ENCODE data around the gene NPEPL1.

Gene NPEPL1

DNA sequence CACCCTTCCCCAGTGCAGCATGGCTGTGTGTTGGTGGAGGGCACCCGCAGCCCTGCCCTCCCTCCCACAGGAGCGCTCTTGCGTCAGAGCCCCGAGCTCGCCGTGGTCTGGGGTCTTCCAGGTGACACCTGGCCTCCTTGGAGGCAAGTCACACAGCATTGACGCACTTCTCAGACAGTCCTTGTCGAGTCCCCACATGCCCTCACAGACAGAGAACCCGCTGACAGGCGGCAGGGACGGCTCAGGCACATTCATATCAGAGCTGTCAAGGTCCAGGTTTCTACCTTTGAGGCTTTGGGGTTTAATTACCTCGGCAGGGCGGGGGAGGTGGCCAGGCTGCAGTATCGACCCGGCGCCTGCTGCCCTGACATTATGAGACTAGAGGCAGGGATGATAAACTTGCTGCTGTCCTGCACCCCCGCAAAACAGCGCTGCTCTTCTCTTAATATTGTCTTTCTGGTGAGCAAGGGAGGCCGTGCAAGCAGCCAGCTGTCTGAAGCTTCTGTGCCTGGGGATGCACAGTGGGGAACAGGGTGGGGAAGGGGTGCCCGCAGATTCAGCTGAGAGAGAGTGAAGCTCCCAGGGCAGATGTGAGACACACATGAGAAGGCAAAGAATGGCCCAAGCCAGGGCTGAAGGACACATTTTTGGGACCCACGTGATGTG is 4.7 kb downstream of the NPEPL1 start:
- no peak for DNase-seq
- in situ Hi-C loops (cut with MboI; ENCODE audit: low pct_unique_long_range_greater_than_20kb, low sequenced_read_pairs), result no loop called here

GRCh38 chr20:58697867-58698703 is 5.5 kb downstream of the NPEPL1 start:
- DNase-seq, result no peak
- in situ Hi-C loops (cut with MboI; ENCODE audit: low pct_unique_long_range_greater_than_20kb, low sequenced_read_pairs), result no loop called here

- in situ Hi-C loops (cut with MboI; ENCODE audit: low pct_unique_long_range_greater_than_20kb, low sequenced_read_pairs), result no loop called here
- DNase-seq, result no peak
Observed at GRCh38 chr20:58698741-58699622, 6.4 kb downstream of the NPEPL1 start.

GRCh38 chr20:58699623-58700107 is 7.1 kb downstream of the NPEPL1 start:
- no peak for DNase-seq
- in situ Hi-C loops (cut with MboI; ENCODE audit: low pct_unique_long_range_greater_than_20kb, low sequenced_read_pairs), result no loop called here

GRCh38 chr20:58700121-58700821 is 7.7 kb downstream of the NPEPL1 start:
- in situ Hi-C loops (cut with MboI; ENCODE audit: low pct_unique_long_range_greater_than_20kb, low sequenced_read_pairs), result no loop called here
- DNase-seq, result no peak

- in situ Hi-C loops (cut with MboI; ENCODE audit: low pct_unique_long_range_greater_than_20kb, low sequenced_read_pairs), result no loop called here
- no peak for DNase-seq
Observed at GRCh38 chr20:58700823-58701222, 8.2 kb downstream of the NPEPL1 start.

DNA sequence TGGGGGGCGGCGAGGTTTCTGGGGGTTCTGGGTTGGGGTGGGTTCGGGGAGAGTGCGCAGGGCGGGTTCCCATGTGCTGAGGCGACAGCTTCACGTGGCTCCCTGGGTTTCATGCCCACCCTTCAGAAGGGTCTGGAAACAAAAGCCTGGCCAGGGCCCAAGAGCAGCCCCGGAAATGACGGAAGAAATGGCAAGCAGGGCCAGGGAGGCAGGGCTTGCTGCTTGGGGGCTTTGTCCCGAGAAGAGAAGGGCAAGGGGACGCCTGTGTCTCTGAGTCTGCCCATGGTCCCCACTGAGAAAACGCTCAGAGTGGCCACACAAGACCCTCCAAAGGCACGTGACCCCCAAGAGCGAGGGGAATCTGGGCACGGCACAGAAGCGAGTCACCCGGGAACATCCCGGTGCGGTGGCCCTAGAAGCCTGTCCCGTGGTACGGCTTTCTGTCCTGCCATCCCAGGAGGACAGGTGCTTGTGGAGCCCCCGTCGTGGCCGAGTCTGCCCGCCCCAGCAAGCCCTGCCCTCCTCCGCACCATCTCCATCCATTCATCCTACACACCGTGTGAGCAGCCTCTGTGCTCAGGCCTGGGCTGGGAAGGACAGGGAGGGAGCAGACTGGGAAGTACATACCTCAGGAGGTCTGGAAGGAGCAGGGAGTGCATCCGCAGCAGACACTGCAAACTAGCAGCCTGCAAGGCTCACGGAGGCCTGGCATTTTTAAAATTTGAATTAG is 9.0 kb downstream of the NPEPL1 start:
- in situ Hi-C loops (cut with MboI; ENCODE audit: low pct_unique_long_range_greater_than_20kb, low sequenced_read_pairs), result no loop called here
- no peak for DNase-seq

GRCh38 chr20:58702161-58702510 is 9.5 kb downstream of the NPEPL1 start:
- in situ Hi-C loops (cut with MboI; ENCODE audit: low pct_unique_long_range_greater_than_20kb, low sequenced_read_pairs), result no loop called here
- DNase-seq, result no peak

DNA sequence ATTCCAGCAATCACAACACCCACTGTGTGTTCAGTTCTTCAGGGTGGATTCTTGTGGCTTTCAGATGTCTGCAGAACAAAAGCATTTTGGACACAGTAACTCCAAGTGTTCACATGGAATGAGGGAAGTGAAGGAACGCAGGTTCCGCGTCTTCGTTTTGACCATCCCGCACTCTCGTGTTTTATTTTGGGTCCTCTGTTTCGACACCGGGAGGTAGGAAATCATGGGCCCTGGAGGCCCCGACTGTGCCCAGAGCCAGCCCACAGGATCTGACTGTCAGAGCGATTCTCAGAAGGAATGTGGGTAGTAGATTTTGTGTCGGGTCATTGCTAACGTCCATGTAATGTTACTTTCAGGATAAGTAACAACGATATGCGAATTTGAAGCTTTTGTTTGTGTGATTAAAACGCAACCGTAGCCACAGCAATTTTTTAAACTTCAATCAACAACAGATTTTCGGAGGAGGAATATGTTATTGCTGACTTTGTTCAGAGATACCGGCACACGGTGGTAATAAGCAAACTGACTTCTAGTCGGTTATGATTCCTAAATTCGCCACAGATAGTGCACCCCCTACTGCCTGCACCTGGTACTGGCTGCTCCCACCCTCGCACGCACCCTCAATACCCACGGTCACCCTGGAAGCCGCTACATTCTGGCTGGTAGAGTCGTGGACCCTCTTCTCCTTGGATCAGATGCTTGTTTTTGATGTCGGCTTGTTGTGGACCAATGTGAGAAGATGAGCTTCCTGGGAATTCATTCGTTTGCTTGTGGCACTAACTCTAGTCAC is 10.5 kb downstream of the NPEPL1 start:
- DNase-seq, result no peak
- in situ Hi-C loops (cut with MboI; ENCODE audit: low pct_unique_long_range_greater_than_20kb, low sequenced_read_pairs), result no loop called here

GRCh38 chr20:58703765-58704371 is 11.3 kb downstream of the NPEPL1 start:
- in situ Hi-C loops (cut with MboI; ENCODE audit: low pct_unique_long_range_greater_than_20kb, low sequenced_read_pairs), result no loop called here
- DNase-seq, result no peak

DNA sequence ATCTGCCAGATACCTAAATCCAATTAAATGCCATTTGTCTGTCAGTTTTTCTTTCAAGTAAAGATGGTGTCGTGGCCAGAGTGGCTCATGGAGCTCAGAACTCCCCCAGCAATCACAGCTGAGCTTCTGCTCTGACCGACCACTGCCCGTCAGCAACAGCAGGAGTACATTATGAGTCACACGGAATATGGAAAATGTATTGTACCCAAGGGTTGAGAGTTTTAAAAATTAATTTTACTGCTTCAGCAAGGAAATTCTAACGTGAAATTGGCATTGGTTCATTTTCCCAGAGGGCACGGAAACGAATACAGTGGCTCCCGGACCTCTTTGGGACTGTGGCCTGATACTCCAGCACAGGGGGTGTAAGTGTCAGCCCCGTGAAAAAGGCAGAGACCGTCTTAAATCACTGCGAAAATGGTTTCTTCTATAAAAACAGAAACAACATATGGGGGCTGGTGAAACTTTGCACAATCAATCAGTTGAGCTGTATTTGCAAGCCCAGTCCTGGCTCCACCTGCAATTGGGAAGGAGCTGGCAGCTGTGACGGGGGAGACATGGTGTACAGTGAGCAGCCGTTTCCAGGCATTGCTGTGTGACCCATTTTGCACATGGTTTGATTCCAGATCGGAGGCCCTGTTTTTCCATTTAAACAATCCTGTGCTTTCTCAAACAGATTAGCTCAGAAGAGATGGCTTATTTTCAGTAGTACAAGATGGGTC is 12.8 kb downstream of the NPEPL1 start:
- no peak for DNase-seq
- in situ Hi-C loops (cut with MboI; ENCODE audit: low pct_unique_long_range_greater_than_20kb, low sequenced_read_pairs), result no loop called here

DNA sequence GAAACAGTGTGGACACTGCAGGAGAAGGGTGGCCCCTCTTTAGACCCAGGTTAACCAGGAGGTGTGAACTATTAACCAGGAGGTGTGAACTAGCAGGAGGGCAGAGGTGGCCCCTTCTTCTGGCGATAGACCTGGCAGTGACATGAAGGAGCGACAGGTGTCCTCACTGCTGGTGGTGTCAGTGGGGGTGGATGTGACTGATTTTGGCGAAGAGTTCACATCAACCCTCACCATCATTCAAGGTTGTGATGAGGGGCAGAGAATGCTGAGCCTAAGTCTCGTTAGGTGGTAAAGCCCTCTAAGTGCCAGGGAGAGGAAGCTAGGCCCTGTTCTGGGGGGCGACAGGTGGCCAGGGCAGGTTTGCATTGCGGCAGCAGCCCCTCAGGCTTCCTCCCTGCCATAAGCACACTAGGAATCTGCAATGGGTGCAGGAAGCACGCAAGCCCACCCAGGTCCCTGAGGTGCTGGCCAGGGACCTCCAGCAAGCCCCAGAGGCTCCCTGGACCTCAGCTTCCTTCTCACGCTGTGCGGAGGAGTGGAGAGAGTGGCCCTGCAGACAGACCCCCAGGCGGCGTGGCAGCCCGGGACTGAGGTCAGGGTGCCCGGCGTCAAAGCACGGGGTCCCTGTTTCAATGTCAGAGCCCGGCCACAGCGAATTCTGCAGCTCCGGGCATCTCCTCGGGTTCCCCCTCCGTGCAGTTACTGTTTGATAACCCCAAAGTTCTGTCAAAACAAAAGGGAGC is 13.7 kb downstream of the NPEPL1 start:
- in situ Hi-C loops (cut with MboI; ENCODE audit: low pct_unique_long_range_greater_than_20kb, low sequenced_read_pairs), result no loop called here
- DNase-seq, result no peak

DNA sequence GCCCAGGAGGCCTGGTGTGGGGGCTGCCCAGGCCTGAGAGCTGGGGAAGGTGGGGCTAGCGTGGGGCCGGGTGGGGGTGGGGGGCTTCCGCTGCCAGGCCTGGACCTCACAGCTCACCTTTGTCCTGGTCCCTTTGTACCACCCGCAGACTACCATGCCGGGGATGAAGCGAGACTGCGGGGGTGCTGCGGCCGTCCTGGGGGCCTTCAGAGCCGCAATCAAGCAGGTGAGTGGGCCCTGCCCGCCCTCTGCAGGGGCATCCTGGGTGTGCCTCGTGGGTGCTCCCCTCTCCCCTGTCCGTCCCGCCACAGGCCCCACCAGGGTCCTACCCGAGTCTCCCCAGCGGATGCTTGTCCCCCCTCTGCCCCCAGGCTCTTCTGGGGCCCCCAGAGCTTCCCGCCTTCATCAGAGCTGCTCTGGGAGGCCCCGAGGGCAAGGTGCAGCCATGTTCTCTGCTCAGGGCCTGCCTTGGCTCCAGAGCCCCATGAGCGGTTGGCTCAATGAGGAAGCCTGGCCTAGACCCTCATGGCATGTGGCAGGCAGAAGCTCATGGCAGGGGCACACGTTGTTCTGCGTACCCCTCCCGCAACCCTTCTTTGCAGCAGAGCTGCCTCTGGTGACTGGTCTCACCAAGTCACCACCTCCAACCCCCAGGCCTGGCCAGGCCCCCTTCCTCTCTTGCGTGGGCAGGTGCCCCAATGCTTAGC is 14.5 kb downstream of the NPEPL1 start:
- no peak for DNase-seq
- in situ Hi-C loops (cut with MboI; ENCODE audit: low pct_unique_long_range_greater_than_20kb, low sequenced_read_pairs), result no loop called here

- in situ Hi-C loops (cut with MboI; ENCODE audit: low pct_unique_long_range_greater_than_20kb, low sequenced_read_pairs), result no loop called here
- no peak for DNase-seq
Observed at GRCh38 chr20:58707770-58708169, 15.2 kb downstream of the NPEPL1 start.

DNA sequence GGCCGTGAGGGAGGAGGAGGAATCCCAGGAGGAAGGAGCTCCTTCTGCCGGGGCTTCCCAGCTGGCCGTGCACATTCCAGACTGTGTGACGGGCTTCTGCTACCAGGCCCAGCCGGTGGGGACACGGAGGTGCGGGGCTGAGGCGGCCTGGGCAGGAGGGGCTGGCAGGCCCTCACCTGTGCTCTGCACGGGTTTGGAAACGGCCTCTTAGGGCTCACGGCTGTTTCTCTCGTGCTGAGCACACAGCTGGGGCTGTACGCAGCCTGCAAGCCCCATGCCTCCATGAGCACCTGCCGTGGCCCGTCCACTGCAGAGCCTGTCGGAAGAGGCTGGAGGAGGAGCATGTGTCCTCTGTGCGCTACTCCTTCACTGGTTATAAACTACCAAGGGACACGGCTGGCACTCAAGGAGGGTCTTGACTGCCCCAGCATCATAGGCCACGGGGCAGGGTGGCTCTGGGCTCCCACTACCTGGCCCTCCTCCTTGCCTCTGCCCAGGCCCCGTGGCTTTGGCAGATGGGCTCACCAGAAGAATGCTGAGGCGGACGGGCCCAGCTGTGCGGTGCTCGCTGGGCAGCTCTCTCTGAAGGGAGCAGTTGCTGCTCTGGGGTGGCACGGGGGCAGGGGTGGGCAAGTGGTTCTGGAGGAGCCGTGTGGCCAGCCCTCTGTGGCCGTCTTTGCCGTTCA is 15.8 kb downstream of the NPEPL1 start:
- DNase-seq, result no peak
- in situ Hi-C loops (cut with MboI; ENCODE audit: low pct_unique_long_range_greater_than_20kb, low sequenced_read_pairs), result no loop called here

Data from KBM-7 (cell line).